ENCODE data around the gene DPCD. TPM values are rescaled to one million over a fixed set of nuclear protein-coding genes. Genes with fewer than 3 reads are reported as not detected.

The DPCD gene
- total RNA-seq, 4 donors from 2014 or later, result 13.4 to 30.1 (median 24.5) TPM

DNA sequence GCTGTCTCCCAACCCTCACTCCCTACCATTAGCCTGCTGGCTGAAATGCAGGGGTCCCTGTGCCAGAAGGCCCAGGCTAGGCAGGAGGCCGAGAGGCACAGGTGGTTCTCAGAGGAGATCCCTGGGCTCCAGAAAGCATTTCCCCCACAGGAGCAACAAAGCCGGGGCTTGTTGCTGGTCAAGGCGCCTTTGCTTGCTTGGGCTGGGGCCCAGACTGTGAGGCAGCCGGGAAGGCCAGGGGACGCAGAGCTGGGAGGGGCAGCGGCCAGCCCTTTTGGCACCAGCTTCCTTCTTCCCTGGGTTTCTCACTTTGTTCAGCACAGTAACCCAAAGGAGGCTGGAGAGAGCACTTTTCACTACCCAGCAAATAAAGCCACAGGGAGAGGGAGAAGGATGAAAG lies 58.2 kb downstream of the DPCD start:
- TF ChIP-seq, protein P1, sequence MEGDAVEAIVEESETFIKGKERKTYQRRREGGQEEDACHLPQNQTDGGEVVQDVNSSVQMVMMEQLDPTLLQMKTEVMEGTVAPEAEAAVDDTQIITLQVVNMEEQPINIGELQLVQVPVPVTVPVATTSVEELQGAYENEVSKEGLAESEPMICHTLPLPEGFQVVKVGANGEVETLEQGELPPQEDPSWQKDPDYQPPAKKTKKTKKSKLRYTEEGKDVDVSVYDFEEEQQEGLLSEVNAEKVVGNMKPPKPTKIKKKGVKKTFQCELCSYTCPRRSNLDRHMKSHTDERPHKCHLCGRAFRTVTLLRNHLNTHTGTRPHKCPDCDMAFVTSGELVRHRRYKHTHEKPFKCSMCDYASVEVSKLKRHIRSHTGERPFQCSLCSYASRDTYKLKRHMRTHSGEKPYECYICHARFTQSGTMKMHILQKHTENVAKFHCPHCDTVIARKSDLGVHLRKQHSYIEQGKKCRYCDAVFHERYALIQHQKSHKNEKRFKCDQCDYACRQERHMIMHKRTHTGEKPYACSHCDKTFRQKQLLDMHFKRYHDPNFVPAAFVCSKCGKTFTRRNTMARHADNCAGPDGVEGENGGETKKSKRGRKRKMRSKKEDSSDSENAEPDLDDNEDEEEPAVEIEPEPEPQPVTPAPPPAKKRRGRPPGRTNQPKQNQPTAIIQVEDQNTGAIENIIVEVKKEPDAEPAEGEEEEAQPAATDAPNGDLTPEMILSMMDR (IDR thresholded peaks at IDR 0.05), result no peak
- TF ChIP-seq EP300 (IDR thresholded peaks at IDR 0.05), result no peak
- no peak for TF ChIP-seq POLR2A (IDR thresholded peaks at IDR 0.05)
- no peak for TF ChIP-seq POLR2AphosphoS5 (IDR thresholded peaks at IDR 0.05)
- Histone ChIP-seq H3K4me1 (peaks cover 0 to 12% (median 0%) of the 10 kb centered on the region in 3 donors), H3K4me3 (no peak overlapping the region), H3K36me3 (peaks cover 0 to 78% of the 10 kb centered on the region in 2 donors), H3K27me3 (no peaks in the 10 kb centered on the region), H3K9me3 (no peaks in the 10 kb centered on the region), H3K27ac (no peak overlapping the region)
- 60% methylated on average over 1 of the region's 6 CpGs; no CpG with 5 or more reads in 1 of the 2 donors for WGBS, 2 donors (ENCODE audit: low coverage in 1 of 2)
- no peak for ATAC-seq

DNA sequence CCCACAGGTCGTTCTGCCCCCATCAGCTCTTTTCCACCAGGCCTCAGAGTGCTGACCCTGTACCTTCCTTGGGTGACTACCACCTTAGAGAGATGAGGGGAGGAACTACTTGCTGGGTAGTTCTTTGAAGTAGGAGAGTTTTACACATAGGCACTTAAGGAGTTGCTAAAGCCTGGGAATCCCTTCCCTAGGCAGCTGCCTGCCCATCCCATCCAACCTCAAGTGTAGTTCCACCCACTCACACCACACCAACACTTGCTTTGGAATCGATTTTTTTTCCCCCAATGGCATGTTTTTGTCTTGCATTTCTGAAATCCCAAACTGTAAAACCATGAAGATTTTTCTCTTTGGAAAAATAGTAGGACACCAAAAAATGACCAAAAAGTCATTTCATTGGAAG lies 59.1 kb downstream of the DPCD start:
- no peaks in the 10 kb centered on the region for H3K27me3 ChIP-seq
- 83 to 89% methylated on average over 1 to 2 of the region's 2 CpGs for WGBS, 2 donors (ENCODE audit: low coverage in 1 of 2)
- H3K36me3 ChIP-seq, result peaks cover 0 to 87% of the 10 kb centered on the region in 2 donors
- H3K4me3 ChIP-seq, result no peak overlapping the region
- peaks cover 0 to 12% (median 0%) of the 10 kb centered on the region in 3 donors for H3K4me1 ChIP-seq
- H3K27ac ChIP-seq, result no peak overlapping the region
- TF ChIP-seq, protein P1 (IDR thresholded peaks at IDR 0.05), result no peak
- no peak for TF ChIP-seq POLR2A (IDR thresholded peaks at IDR 0.05)
- no peak for TF ChIP-seq POLR2AphosphoS5 (IDR thresholded peaks at IDR 0.05)
- TF ChIP-seq EP300 (IDR thresholded peaks at IDR 0.05), result no peak
- no peak for ATAC-seq
- H3K9me3 ChIP-seq, result no peaks in the 10 kb centered on the region

DNA sequence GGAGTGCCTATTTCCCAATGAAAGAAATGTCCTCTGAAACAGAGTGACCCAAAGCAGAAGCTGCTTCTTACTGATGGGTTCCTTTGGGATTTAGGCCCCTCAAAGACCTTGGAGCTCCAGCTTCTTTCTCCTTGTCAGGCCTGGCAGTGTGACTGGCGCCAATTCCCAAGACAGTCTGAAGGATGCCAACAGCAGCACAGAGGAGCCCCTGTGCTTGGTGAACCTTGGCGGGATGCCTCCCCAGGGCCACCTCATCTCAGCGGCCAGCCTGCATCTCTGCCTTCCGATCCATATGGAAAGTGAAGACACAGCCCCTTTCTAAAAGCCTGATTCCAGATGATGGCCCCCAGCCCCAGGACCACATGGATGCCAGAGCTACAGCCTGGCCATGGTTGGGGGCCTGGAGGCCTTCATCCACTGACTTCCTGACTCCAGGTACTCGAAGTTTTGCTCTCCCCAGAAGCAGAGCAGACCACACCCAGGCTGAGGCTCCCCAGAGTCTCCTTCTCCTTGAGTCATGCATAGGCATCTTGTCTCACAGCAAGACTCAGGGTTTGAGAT lies 61.5 kb downstream of the DPCD start:
- ATAC-seq, result no peak
- Histone ChIP-seq H3K9me3 (no peaks in the 10 kb centered on the region), H3K27ac (no peak overlapping the region), H3K4me3 (no peak overlapping the region), H3K4me1 (peaks cover 0 to 12% (median 0%) of the 10 kb centered on the region in 3 donors), H3K27me3 (no peaks in the 10 kb centered on the region), H3K36me3 (peaks cover 0 to 85% of the 10 kb centered on the region in 2 donors)
- WGBS, 2 donors (ENCODE audit: low coverage in 1 of 2), result no CpG with 5 or more reads among the region's 5 CpGs
- TF ChIP-seq POLR2A (IDR thresholded peaks at IDR 0.05) (no peak), POLR2AphosphoS5 (IDR thresholded peaks at IDR 0.05) (no peak), EP300 (IDR thresholded peaks at IDR 0.05) (no peak)
- TF ChIP-seq, protein P1 (IDR thresholded peaks at IDR 0.05), result no peak

DNA sequence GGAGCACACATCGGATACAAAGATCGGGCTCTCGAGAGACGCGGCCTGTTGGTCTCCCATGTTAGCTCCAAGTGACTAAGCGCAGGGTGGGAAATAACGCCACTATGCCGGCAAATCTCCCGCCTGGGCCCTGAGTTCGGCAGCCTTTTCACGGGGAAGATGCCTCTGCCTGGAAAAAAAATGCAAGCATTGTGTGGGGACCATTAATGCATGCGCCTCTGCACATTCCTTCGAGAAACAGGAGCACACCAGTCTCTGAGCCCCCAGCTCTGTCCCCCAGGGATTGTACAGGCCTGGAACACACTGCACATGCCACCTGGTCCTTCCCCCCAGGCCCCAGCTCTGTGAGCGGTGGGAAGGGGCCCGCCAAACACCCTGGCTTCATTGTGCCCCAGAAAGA lies 62.7 kb downstream of the DPCD start:
- H3K27ac ChIP-seq, result no peak overlapping the region
- 67 to 91% methylated on average over 5 to 6 of the region's 15 CpGs for WGBS, 2 donors (ENCODE audit: low coverage in 1 of 2)
- no peak for ATAC-seq
- H3K36me3 ChIP-seq, result peaks cover 0 to 90% of the 10 kb centered on the region in 2 donors
- no peaks in the 10 kb centered on the region for H3K9me3 ChIP-seq
- H3K4me3 ChIP-seq, result no peak overlapping the region
- no peaks in the 10 kb centered on the region for H3K27me3 ChIP-seq
- TF ChIP-seq, protein P1 (IDR thresholded peaks at IDR 0.05), result no peak
- TF ChIP-seq EP300 (IDR thresholded peaks at IDR 0.05) (no peak), POLR2A (IDR thresholded peaks at IDR 0.05) (no peak), POLR2AphosphoS5 (IDR thresholded peaks at IDR 0.05) (no peak)
- H3K4me1 ChIP-seq, result peaks cover 0 to 9% (median 0%) of the 10 kb centered on the region in 3 donors

DNA sequence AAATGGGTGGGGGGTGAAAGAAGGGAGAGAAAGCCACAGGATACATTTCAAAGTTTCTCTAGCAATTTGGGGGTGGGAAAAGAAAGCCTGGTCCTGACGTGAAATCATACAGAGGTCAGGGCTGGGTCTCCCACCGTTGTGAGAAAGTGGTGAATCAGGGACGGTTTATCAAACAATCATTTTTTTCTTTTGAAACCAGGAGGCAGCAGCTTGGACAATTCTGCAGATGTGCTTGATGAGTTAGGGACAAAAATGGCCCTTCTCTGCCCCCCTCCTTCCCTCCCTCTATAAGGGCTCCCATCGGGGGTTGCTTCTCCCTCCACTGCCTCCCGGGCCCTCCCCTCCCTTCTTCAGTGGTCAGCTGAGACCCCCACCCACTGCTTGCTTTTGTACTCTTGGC lies 63.2 kb downstream of the DPCD start:
- ATAC-seq, result no peak
- no peaks in the 10 kb centered on the region for H3K27me3 ChIP-seq
- H3K36me3 ChIP-seq, result peaks cover 0 to 90% of the 10 kb centered on the region in 2 donors
- no peaks in the 10 kb centered on the region for H3K9me3 ChIP-seq
- peaks cover 0 to 4% (median 0%) of the 10 kb centered on the region in 3 donors for H3K4me1 ChIP-seq
- no peak overlapping the region for H3K4me3 ChIP-seq
- TF ChIP-seq POLR2A (IDR thresholded peaks at IDR 0.05) (no peak), POLR2AphosphoS5 (IDR thresholded peaks at IDR 0.05) (no peak), EP300 (IDR thresholded peaks at IDR 0.05) (no peak)
- TF ChIP-seq, protein P1 (IDR thresholded peaks at IDR 0.05), result no peak
- WGBS, 2 donors (ENCODE audit: low coverage in 1 of 2), result 85 to 90% methylated on average over 2 to 3 of the region's 5 CpGs
- H3K27ac ChIP-seq, result no peak overlapping the region

All from gastroesophageal sphincter (tissue), 4 donors.